Activated CD8-positive, alpha-beta memory T cell treated with anti-CD3 and anti-CD28 coated beads for 48 hours (primary cell): ENCODE measurements around the gene MLPH.

Experiments used
- DNase-seq, 3 experiments: peaks; one replicate each; pipeline ENCODE4 v3.0.0-alpha.2; 2020; ENCODE audit warnings: low read depth in 2 of 3, low spot score in 2 of 3

The MLPH gene

DNA sequence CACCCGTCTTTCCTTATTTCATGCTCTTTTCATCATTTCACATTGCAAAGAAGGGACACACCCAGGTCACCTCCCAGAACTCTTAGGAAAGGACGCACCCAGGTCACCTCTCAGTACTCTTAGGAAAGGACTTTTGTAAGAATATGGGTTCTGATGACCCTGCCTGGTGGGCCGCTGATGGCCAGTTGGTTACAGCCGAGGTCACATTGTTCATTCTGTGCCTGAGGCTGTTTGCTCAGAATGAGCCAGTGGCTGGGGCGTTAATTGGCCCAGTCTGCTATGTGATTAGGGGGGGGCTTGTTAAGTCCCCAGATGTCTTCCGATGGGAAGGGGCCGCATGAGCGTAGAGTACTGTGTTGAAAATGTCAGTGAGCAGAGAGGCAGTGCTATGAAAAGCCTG, 9.4 kb downstream of the MLPH start:
- no peak for DNase-seq

DNA sequence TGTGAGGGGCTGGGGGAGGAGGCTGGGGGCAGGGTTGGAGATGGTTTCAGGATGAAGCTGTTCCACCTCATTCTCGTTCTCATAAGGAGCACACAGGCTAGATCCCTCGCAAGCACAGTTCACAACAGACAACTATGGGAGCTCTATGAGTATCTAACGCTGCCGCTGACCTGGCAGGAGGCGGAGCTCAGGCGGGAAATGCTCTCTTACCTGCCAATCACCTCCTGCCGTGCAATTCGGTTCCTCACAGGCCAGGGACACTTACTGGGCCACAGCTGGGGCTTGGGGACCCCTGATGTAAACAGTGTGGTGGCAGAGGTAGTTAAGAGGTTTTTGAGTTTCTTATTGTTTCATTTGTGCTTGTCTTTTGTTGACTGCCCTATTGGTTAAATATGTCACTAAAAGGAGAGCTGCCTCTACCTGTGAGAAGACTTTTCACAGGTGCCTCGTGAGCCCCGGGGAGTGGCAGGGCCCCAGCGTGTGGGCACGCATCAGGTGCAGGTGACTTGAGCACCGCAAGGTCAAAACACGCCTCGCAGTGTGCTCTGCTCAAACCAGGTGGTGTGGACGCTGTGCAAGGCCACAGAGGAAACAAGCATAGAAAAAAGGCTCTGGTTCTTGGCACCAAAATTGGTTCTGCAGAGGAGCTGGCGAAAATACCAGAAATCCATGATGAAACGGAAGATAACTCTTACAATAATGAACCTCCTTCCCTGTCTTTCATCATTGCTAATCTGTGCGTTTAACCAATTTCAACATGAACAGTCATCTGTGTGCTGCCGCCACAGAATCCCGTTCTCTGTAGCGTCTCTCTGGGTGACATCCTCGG, 10.2 kb downstream of the MLPH start:
- no peak for DNase-seq

DNA sequence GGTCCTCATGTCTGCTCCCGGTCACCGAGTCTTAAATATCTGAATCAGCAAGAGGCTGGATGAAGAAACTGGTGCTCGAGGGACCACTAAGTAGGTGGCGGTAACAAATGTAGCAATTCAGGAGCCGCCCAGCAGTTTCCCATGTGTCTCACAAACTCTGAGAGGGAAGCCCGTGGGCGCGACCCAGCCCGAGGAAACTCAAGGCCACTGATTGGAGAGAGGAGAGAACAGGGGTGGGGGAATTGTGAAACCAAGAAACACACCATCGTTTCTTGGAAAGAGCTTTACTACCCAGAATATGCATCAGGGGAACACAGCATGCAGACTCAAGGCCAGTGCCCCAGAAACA, 10.8 kb downstream of the MLPH start:
- peak in 1 of 3 experiments; percentile 7 for DNase-seq

DNA sequence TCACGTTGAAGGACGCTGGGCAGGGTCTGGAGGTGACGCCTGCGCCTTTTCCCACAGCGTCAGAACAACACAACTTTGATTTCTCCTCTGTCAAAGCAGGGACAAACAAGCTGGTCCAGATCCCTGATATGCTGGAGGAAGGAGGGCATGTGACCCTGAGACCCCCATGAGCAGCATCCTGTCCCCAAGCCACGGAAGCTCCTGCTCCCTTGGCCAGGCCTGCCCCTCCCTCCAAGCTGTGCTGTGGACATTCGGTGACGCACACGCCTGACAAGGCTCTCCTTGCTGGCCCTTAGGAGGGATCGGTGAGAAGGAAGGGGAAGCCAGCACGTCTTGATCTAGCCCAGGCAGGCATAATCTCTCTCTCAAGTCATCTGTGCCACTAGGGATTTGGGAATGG, 11.3 kb downstream of the MLPH start:
- no peak for DNase-seq

DNA sequence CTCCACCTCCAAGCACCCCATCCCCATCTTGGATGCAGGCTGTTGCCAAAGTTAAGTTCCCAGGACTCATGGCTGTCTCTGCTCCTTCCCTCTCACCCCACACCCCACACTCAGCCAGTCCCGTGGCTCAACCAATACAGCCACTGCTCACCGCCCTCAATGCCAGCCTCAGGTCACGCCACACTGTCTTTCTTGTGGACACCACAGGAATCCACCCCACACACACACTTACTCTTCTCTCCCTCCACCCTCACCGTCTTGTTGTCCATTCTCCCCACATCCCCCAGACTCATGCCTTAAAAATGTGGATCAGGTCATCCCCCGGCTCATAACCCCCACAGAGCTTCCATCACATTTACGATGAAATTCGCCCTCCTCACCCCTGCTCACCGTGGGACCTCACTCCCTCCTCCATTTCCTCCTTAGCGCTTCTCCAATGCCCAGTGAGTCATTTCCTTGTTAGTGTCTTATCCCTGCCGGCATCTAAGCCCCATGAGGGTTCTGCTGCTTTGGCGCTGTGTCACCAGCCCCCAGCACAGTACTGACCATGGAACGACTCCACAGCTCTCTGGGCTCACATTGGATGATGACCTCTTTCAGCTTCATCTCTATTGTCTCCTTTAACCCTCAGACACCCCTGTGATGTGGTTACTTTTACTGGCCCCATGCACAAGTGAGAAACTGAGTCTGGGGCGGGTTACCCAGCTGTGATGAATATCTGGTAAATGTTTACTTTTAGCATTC, 13.8 kb downstream of the MLPH start:
- no peak for DNase-seq

DNA sequence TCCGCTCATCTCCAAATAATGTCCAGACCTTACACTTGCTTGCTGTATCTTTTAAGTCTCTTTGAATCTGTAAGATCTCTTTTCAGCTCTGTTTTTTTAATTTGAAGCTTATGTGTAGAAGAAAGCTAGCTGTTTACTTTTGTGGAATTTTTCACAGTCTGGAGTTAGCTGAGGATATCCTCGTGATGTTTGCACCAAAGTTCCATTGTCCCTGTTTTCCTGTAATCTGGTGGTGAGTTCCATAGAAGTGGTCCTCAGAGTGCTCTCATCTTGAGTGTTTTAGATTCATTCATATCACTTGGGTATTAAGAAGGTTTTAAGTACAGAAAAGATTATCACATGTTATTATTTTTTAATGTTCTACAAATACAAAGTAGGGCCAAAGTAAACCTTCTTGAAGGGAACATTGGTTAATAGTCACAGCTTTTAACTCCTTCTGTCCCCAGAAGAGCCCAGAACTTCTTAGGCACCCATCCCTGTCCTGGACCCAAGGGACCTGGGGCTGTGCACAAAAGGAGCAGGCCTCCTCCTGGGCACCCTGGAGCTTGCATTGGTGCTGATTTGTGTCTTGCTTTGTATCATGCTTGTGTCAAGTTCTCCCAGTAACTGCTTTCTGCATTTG, 15.0 kb downstream of the MLPH start:
- DNase-seq = no peak

DNA sequence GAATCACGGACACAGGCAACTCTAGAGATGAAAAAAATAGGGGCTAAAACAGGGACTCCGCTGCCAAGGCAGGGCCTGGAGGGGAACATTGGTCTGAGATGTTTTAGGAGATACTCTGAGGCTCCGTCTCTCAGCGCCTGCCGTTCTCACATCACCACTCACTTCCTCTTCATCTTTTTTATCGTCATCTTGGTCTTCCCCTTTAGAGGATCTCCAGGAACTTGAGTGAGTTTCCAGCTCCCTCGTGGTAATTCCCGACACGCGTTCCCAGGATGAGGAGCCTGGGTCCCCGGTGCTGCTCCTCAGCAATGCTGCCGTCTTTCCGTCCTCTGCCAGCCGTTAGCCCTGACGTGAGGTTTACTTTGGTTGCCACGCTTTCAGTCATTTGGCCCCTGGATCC, 16.1 kb downstream of the MLPH start:
- DNase-seq = no peak

DNA sequence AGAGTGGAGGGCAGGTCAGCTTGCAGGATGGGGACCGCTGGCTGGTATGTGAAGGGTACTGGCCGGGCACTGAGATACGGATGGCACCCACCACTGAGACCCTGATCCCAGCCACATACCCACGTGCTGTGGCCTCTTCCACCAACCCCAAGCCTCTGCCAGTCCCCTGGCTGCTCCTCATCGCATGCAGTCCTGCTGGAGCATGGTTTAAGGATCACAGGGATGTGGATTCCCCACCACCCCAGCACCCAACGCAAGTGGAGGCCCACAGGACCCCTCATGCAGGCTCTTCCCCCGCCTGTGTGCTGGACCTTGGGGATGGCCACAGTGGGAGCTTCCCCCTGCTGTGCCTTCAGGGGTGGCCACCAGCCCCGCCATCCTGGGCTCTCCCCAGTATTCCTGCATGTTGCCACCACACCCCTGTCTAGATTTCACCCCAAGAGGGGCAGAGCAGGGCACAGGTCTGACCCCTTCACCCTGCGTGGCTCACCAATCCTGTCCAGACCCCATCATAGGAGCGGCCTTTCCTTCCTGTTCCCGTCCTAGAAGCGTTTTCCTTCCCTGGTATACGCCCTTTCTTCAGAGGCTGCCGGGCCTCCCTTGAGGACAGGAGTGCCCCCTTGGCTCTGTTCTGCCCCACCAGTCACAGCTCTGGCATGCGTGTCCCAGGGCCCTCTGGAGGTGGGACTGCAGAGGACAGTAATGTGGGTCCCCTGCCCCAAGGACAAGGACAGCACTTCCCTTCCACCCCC, 18.3 kb downstream of the MLPH start:
- no peak for DNase-seq

DNA sequence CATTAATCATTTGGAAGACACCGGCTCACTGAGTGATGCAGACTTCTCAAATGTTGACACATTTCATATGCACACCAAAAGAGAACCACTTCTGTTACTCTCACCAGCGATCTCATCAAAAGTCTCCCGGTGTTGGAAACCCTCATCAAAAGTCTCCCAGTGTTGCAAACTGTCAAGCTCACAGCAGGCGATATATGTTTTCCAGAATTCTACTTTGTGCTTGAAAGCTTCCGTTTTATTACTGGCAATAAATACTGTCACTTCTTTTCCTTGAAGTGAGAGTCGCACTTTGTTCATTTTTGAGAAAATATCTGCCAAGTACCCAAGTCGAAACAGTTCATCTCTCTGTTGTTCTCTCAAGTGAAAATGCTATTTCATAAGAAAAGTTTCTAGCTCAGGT, 20.5 kb downstream of the MLPH start:
- DNase-seq = no peak

DNA sequence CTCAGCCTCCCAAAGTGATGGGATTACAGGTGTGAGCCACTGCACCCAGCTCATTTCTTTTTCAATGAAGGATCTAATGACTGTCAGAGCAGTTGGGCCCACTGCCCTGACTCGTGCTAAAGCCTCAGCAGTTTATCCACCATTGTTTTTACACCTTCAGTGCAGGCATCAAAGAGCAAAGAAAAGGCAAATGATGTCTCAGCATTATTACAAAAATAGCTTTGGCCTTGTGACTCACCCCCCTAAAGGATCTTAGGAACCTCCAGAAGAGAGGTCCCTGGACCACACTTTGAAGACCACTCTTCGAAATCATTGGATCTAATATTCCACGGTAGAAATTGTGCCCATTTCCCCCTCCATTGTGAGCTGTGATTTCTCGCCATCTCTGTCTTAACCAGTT, 21.3 kb downstream of the MLPH start:
- no peak for DNase-seq

DNA sequence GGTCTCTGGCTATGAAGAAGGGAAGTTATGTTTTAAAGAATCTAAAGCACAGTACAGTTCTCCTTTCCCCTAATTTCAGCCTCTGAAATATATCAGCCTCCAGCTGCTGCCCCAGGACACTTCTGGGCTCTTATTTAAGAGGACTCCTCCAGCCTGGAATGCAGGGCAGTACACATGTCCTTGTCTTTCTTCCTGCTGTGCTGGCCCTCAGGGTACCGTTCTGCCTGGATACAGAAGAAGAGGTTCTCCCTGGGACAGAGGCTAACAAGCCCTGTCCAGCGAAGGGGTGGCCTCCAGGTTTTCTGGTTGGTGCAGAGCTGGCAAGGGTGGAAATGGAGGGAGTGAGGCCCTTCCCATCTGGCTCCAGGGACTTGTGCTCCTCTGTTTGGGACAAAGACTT, 22.1 kb downstream of the MLPH start:
- DNase-seq = no peak

DNA sequence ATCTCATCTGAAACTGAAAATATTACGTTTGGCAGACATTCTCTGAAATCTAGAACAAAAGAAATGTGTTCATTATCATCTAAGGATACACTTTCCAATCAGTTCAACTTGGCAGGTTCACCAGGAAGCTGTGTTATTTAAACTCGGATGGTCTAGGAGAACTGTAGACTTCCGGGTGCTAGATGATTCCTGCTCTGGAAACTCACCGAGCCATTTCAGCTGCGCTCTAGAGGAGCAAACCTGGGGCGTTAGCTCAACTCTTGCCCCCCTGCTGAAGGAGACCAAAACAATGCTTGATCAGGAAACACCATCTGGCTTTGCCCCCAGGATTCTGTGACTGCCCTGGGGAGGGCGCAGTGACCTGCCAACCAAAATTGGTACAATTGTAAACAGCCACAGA, 22.9 kb downstream of the MLPH start:
- no peak for DNase-seq

DNA sequence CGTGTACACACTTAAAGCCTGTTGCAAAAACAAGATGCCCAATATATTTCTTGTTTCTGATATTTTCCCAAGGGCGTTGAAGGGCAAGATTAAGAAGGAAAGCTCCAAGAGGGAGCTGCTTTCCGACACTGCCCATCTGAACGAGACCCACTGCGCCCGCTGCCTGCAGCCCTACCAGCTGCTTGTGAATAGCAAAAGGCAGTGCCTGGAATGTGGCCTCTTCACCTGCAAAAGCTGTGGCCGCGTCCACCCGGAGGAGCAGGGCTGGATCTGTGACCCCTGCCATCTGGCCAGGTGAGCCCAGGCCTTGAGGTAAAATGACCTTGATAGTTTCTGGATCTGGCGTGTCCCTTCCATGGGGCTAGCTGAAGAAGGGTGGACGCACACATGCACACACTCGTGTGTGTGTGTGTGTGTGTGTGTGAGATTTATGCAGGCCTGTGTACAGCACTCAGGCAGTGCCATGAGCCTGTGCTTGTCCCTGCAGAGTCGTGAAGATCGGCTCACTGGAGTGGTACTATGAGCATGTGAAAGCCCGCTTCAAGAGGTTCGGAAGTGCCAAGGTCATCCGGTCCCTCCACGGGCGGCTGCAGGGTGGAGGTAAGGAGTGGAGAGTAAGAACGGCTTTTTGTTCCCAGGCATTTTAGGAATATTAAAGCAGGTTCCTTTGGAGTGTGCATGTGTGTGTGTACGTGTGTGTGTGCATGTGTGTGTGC, 23.6 kb downstream of the MLPH start:
- no peak for DNase-seq

DNA sequence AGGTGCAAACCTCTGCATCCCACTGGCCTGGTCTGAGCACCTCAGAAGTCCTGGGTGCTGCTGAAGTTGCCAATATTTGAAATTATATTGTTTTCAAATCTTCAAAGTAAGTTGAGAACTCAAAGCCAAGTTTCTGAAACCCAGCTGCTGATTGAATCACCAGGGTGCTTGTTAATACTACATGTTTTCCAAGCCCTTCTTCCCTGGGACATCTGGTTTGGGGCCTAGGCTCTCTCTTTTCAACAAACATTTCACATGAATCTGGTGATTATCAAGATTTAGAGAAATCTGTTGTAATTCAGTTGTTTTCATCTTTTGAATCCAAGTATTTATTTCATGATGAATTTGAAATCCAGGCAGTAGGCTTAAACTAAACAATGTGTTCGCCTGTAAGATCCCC, 24.4 kb downstream of the MLPH start:
- DNase-seq = no peak

DNA sequence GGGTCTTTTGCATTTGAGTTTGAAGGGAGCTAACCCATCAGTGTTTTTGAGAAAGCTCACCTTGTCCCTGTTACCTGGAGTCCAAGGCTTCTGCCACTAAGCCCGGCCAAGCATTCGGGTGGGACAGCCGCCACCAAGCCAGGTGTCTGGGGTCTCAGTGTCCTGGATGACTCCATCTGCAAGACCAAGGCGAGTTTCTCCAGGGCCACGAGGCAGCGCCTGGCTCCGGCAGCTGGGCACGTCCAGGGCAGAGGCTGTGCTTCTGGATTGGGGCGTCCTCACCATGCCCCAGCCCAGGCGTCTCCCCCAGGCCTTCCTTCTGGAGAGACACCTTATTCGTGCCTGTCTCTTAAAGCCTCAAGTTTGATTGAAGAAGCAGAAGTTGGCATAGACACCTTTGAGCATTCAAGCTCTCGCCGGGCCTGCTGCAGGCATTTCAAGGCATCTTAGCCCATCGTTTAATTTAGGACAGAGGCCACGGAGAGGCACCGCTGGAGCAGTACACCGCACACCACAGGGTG, 24.9 kb downstream of the MLPH start:
- DNase-seq = no peak

DNA sequence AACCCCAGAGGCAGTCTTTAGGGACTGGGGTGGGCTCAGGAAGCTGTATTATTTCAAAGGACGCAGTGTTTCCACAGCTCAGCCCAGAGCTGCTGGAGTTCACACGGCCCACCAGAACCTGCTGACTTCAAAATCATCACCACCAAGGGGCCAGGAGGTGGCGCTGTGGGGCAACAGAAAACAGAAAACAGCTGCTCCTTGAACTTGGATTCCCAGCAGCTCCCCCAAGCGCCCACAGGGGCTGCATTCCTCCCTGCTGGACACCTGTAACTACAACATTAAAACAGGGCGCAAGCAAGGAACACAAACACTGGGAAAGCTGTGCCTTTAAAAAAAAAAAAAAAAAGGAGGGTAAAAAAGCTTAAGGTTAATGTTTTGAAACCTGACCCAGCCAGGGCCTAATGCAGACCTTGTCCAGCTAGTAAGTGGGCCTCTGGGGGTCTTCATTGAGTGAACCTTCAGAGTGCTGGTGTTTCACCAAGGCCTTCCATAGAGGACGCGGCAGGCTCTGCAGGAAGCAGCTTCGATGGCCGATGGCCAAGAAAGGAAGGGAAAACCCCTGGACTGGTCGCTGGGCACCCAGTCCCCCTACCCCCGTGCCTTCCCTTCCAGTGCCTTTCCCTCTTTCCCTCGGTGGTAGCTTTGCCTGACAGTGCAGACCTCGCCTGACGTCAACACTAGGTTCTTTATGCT, 25.9 kb downstream of the MLPH start:
- DNase-seq = peak; percentile 37 to 74 (median 63)

DNA sequence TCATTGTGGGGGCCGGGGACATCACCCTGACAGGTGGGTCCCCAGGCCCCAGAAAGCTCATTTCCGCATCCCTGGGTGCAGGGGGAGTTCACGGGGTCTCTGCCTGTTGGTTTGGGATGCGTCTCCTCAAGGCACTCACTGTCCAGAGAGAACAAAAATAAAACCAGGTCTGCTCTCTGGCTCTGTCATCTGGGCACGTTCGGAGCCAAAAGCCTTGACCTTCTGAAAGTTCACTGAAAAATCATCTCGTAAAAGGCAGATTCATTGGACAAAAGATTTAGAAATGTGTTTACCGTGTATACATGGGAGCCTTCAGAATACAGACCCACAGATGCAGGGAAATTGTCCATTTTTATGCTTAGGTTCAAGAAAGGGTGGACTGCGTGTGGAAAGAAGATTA, 26.6 kb downstream of the MLPH start:
- DNase-seq = no peak

DNA sequence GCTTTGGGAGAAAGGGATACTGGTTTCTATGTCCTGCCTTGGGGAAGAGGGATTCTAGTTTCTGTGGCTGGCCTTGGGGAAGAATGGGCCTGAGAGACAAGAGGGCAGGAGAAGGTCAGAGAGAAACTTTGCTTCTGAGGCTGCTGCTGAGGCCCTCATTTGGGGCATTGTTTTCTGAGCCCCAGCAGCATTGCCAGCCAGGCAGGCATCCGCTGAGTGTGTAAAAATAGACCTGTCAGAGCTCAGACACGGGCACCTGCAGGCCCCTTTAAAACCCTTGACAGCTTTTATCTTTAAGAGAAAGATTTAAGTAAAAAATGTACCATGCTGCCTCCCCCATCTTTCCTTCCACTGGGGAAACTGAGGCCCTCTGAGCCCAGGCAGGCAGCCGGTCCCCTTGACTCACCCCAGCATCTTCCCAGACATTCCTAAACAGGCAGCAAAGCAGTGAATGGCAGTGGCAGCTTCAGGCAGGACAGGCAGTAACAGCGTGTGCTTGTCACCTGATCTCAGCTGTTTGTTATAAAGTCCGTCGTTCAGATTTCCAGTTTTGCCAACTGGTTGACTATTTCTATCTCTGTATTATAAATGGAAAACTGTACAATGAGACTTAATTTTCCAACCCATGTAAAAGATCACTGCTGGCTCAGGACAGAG, 27.6 kb downstream of the MLPH start:
- no peak for DNase-seq

DNA sequence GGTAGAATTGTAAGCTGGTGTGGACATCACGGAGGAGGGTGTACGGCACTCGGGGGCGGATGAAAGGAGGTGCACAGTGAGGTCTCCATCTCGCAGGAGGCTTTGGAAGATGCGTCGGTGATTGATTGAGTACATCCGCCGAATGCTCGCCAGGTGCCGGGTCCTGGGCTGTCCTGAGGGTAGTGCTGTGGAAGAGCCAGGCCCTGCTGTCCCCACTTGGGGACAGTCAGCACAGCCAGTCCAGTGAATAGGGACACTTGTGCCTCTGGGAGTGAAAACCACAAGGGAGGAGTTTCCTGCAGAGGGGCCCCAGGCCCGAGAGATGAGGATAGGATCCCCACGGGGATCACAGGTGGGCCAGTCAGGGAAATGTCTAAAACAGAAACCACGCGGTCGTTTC, 28.1 kb downstream of the MLPH start:
- DNase-seq = no peak
